NCI-H187 treated with DMSO at 0.1 percent for 48 hours (cell line): ENCODE measurements around the gene DHX30.
"Not testable (repeated sequence)": the region's sequence is repeated elsewhere in the genome, so short reads cannot be mapped to it uniquely, and the experiment has no call there.

ENCODE experiments used
- DNase-seq: peaks from one replicate; lab custom pipeline; 2025; lab: John Stamatoyannopoulos, UW

Gene DHX30

DNA sequence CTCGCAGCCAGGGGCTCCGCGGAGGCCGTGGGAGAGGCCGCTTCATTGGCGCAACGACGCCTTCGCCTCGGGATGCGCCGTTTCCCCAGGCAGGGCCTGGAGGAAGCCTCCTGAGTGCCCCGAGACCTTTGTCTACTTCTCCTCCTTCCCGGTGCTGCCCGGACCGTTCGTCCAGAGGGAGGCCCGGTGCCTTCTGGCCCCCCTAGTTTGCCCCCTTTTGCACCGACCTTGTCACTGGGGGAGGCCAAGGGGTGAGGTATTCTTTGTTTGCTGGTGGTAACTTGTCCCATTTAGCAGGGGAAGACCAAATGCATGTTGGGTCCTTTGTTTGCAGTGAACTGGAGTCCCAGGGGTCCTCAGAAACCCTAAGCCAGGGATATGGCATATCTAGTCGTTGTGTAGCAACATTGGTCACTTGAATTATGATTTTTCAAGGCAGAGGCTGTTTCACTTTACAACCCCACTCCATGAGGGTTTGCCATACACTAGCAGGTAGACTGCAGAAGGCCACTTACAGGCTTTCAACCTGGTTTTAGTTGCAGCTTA lies 615 bp downstream of the DHX30 start:
- no peak for DNase-seq

DNA sequence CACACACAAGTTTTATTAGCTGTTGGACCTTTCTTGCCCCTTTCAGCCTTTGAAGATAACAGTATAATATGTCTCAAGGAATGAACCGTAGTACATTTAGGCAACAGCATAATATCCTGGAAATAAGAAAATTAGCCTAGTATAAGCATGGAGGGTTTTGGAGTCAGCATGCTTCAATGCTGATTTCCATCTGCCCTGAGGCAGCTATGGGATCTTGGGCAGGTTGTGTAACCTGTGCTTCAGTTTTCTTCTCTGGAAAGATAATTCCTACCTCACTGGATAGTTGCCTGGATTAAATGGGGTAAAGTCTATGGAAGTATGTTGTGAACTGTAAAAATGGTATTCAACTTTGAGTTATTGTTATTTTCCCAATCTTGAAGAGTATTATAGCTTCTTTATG lies 1.6 kb downstream of the DHX30 start:
- DNase-seq, result no peak

DNA sequence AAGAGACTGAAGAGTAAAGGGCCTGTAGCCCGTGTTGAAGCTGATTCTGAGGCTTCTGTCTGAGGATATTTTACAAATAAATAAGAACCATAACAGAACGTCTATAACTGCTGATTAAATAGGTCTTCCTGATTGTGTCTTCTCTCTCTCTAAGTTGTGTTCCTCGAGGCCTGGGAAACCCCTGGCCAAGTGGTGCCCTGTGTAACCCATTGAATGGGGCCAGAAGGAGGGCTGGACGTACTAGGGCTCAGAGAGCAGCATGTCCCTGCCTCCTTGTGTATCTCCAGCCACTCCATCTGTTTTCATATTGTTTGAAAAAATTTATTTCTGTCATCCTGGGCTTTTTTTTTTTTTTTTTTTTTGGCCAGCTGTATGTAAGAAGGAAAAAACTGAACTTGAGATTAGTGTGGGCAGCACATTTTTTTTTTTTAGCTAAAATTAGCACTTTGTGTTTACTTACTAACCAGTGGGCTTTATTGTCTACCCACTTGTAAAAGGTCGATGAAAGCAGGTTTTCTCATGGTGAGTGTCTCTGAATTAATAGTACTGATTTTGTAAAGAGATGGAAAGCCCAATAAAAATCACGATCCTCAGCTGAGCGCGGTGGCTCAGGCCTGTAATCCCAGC lies 10.7 kb downstream of the DHX30 start:
- DNase-seq, result no peak

DNA sequence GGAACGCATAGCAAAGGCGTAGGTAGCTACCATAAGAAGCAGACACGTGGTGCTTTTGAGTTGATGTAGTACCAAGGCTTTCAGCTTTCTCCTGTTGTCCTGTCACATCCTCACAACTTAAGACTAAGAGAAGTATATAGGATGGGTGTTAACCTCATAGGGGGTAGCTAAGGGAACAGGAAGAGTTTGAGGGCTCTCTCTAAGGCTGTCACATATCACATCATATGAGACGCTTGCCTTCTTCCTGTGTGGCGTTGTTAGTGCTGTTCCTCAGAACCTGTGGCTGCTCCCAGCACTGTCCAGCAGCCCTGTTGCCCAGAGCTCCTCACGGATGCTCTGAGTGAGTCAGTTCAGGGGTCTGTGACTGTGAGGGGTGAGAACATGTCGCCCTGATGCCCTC lies 14.7 kb downstream of the DHX30 start:
- no peak for DNase-seq

DNA sequence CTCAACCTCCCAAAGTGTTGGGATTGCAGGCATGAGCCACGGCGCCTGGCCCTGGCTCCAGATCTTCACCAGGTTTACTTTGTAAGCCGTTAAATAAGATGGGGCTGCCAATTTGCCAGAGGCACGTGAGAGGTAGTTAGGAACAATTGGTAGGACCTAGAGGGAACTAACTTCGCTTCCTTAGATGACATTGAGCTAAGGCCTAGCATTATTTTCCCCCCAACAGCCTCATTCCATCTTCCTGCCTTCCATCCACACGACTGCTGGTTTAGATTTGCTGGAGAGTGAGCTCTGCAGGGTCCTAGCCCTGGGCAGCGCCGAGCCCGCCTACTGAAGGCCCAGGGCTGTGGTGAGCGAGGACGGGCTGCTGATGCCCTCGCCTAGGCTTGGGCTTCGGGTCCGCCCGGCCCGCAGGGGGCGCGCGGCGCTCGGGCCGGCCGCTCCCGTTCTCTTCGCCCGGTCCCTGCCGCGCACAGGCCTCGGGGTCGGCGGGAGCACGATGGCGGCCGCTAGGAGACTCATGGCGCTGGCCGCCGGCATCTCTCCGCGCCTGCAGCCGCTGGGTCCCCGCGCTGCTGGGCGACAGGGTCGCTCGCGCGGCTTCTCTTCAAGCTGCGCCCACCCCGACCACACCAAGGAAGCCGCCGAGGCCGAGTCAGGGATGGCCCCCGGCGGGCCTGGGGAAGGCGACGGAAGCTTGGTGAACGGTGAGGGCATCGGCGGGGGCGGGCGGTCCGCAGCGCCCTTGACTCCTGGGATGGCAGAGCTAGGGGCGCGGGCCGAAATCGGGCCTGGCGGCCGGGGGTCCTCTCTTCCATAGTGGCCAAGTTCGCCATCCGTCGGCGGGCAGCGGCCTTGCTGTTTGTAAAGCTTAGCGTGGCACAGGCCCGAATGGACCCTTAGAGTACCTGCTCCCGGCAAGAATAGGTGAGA lies 21.9 kb downstream of the DHX30 start:
- no peak for DNase-seq

DNA sequence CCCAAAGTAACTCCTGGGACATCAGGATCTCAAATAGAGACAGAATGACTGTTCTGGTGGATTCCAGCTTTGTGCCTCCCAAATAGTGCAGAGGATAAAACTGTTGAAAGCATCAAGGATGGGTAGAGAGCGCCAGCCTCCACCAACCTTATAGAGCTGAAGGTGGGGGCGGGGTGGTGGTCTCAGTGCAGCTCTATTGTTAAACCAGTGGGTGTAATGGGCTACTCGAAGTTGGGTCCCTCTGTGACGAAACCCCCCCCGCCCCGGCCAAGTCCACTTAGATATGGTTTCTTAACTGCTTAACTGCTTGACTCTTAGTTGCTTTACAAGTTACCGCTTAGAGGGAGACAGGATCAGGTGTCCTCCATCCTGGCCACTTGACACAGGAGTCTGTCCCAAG lies 22.7 kb downstream of the DHX30 start:
- no peak for DNase-seq

DNA sequence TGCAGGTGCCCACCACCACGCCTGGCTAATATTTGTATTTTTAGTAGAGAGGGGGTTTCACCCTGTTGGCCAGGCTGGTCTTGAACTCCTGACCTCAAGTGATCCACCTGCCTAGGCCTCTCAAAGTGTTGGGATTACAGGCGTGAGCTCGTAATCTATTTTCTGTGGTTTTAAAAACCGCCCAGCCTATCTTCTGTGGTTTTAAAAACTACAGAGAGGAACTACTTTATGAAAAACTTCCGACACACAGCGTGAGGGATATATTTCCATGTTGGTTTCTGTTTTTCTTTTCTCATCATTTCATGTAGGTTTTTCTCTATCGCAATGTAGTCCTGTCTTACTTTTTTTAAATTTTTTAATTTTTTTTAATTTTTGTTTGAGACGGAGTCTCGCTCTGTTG lies 26.5 kb downstream of the DHX30 start:
- not testable (repeated sequence) for DNase-seq

DNA sequence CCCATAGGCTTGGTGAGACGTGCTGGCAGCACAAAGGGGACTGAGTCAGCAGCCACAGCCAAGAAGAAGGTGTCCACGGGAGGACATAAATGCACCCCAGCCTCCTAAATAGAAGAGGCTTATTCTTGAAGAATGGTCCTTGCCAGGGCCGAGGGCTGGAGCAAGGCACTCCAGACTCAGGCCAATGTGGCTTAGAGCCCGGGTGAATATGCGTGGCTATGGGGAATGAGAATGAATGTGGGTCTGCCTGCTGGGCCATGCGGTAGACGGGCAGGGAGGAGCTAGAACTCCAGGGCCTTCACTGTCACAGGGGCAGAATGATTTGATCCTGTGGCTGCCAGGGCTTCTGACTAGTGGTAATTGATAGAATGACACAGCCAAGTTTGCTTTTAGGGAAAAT lies 34.0 kb downstream of the DHX30 start:
- DNase-seq, result no peak

DNA sequence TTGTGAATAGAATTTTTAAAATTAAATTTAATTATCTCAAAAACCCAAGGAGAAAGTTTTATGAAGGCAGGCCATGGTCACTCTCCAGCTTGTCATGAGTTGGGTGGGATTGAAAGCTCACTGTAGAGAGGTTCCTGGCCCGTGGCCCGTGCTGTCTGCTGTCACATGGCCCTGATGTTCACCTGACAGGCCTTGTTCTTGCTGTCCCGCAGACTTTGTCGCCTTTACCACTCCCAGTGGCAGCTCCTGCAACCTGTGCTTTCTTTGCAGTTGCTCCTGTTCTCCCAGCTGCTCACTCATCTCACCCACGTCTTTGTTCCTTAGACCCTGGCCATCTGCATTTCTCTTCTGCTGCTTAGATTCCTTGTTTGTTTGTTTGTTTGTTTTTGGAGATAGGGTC lies 35.6 kb downstream of the DHX30 start:
- no peak for DNase-seq

DNA sequence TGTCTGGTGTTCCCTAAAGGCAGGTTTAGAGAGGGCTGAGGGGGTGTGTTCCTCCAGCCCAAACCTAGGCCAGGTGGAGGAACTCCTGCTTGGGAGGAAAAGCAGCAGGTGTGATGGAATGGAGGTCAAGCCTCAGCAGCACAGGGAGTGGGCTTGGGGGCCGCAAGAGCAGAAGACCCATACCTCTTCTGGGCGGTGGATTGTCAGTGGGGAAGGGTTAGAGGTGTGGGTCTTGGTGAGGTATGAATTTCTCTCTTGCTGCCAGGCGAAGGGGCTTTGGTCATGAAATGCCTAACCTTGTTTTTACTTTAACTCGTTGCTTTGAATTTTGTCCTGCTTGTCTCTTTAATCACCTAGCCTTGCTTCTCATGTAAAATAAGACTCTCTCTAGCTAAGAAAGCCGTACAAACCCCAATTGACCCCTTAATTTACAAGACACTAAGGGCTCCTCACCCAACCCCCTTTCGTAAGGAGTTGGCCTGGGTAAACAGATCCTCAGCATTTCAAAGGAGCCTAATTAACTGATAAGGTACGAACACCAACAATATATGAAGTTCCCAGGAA lies 38.9 kb downstream of the DHX30 start:
- no peak for DNase-seq

DNA sequence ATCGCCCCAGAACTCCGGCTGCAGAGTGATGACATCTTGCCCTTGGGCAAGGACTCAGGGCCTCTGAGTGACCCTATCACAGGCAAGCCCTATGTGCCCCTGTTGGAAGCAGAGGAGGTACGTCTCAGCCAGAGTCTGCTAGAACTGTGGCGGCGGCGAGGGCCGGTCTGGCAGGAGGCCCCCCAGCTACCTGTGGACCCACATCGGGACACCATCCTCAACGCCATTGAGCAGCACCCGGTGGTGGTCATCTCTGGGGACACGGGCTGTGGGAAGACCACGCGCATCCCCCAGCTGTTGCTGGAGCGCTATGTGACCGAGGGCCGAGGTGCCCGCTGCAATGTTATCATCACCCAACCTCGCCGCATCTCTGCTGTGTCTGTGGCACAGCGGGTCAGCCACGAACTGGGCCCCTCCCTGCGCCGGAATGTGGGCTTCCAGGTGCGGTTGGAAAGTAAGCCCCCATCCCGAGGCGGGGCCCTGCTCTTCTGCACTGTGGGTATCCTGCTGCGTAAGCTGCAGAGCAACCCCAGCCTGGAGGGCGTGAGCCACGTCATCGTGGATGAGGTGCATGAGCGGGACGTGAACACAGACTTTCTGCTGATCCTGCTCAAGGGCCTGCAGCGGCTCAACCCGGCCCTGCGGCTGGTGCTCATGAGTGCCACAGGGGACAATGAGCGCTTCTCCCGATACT lies 43.4 kb downstream of the DHX30 start:
- no peak for DNase-seq

DNA sequence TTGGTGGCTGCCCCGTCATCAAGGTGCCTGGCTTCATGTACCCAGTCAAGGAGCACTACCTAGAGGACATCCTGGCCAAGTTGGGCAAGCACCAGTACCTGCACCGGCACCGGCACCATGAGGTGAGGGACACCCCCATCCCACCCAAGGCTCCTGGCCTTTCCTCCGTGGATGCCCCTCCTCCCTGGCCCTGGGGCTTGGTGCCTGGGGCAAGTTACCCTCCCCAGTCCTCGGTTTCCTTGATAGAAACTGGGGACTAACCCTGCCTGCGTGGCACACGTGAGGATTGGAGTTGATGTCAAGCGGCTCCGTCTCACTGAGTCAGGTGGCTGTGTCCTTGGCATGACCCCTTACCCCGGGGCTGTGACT lies 43.9 kb downstream of the DHX30 start:
- DNase-seq, result no peak

DNA sequence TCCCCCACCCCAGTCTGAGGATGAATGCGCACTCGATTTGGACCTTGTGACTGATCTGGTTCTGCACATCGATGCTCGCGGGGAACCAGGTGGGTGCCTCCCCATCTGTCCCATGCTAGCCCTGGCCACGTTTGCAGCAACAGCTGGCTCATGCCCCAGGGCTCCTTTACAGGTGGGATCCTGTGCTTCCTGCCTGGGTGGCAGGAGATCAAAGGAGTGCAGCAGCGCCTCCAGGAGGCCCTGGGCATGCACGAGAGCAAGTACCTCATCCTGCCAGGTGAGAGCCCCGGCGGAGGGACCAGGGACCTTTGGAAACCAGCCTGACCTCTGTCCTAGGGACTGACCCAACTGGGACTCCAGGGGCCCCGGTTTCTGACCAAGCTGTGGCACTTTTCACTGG lies 44.3 kb downstream of the DHX30 start:
- no peak for DNase-seq

DNA sequence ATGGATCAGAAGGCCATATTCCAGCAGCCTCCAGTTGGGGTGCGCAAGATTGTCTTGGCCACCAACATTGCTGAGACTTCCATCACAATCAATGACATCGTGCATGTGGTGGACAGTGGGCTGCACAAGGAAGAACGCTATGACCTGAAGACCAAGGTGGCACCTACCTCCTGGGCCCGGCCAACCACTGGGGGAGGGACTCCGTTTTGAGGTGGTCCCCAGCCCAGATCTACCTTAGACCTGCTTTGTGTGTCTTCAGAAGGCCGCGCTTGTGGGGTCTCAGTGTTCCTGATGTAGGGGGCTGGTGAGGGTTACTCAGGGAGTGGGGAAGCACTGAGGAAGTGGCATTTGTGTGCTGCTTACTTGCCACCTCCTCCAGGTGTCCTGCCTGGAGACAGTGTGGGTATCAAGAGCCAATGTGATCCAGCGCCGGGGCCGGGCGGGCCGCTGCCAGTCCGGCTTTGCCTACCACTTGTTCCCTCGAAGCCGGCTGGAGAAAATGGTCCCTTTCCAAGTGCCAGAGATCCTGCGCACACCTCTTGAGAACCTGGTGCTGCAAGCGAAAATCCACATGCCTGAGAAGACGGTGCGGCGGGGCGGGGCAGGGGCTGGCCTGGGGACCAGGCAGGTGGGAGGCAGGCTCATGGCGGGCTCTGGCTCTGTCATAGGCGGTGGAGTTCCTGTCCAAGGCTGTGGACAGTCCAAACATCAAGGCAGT lies 45.0 kb downstream of the DHX30 start:
- DNase-seq, result no peak

DNA sequence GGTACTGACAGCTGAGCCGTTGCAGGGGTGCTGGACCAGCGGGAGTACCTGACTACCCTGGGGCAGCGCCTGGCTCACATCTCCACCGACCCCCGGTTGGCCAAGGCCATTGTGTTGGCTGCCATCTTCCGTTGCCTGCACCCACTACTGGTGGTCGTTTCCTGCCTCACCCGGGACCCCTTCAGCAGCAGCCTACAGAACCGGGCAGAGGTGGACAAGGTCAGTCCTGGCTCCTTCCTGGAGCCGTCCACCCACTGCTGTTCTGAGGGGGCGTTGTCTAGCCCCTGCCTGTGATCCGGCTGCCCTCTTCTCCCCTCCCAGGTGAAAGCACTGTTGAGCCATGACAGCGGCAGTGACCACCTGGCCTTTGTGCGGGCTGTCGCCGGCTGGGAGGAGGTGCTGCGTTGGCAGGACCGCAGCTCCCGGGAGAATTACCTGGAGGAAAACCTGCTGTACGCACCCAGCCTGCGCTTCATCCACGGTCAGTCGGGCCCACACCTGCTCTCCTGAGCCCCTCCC lies 45.7 kb downstream of the DHX30 start:
- DNase-seq, result no peak

DNA sequence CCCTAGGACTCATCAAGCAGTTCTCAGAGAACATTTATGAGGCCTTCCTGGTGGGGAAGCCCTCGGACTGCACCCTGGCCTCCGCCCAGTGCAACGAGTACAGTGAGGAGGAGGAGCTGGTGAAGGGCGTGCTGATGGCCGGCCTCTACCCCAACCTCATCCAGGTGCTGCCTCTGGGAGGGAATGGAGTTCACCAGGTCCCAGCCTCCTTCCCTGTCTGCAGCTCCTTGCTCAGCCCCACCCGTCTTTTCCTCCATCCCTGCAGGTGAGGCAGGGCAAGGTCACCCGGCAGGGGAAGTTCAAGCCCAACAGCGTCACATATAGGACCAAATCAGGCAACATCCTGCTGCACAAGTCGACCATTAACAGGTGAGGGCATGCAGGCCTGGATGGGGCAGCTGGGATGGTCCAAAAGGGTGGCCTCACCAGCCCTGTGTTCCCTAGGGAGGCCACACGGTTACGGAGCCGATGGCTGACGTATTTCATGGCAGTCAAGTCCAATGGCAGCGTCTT lies 46.3 kb downstream of the DHX30 start:
- DNase-seq, result no peak

DNA sequence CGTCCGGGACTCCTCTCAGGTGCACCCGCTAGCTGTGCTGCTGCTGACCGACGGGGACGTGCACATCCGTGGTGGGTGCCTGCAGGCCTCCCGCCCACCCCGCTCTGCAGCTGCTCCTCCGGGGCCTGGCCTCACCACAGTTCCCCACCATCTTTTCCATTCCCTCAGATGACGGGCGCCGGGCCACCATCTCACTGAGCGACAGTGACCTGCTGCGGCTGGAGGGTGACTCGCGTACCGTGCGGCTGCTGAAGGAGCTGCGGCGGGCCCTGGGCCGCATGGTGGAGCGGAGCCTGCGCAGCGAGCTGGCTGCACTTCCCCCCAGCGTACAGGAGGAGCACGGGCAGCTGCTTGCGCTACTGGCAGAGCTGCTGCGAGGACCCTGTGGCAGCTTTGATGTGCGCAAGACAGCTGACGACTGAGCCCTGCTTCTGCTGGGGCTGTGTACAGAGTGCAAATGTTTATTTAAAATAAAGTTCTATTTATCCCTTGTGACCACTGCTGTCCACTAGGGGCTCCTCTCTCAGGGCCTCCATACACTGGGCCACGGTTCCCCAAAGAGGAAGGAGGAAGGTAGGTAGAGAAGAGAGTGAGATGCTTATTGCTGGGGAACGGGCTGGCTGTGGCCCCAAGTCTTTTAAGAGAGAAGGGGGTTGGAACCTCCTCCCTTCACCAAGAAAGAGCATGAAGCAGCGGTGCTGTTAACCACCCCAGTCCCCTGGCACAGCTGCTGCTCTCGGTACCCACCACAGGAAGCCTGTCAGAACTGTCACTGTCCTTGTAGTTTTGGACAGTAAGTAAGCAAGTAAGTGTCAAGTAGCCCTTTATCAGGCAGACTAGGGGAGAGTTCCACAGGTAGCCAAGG lies 47.0 kb downstream of the DHX30 start:
- DNase-seq, result no peak

DNA sequence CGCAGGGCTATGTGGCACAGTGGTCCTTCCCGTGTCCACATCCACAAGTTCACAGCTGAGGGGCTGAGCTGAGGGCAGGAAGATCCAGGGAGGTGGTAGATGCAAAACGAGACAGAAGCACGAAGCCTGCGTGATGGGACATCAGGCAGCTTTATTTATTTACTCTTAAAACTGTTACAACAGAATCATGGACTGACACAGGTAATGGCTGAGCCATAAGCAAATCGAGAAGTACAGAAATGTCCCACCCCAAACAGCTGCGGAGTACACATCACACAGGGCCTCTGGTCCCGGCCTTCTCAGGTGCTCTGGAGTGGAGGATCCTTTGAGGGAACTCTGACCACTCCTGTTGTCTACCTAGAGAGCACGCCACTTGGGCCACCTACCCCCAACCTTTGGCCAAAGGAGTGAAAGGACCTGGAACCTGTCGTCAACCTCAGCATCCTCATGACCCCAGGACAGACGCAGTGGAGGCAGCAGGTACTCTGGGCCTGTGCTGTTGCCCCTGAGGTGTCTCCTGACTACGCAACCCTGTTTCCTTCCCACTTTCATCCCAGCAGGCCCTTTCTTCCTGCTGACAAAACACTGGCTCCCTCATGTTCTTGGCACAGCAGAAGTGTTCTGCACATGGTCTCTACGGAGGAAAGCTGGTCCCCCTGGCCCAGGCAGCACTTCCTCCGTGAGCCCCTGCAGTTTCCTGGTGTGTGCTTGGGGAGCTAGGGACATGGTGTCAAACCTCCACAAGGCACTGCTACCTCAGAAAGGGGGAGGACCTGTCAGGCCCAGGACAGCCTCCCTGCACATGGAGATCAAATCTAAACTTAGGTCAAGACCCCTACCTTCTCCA lies 47.8 kb downstream of the DHX30 start:
- no peak for DNase-seq

DNA sequence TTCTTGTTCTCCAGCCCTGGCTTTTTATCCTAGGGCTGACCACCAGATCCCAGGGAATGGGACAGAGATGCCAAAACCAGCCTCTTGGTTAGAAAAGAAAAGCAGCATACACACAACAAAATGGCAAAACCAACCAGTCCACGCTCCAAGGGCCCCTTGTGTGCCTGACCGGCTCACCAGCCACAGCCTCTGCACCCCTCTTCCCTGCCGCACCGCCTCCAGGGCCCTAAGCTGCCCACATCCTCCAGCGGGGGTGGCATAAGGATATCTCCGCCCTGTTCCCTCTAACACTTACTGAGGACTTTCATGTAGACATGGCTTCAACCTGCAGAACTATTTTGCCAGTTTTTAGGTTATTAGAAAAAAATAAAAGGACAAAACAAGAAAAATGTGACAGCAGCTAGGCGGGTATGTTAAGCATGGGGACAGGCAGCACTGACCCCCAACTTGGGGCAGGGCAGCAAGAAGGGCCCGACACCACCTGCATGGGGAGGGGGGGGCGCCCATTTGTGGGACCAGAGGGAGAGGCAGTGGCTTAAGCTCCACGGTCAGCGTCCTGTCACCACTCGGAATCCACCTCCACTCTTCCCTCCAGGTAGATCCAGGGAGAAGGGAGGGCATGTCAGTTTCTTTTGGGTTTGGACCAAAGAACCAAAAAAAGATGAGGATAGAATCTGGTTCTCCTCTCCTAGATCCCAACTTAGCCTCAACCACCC lies 49.1 kb downstream of the DHX30 start:
- DNase-seq, result no peak
